ENCODE measurements around the gene PIK3R5. TPM values are rescaled to one million over a fixed set of nuclear protein-coding genes. Genes with fewer than 3 reads are reported as not detected.
"Not testable (repeated sequence)": the region's sequence is repeated elsewhere in the genome, so short reads cannot be mapped to it uniquely, and the experiment has no call there.

The PIK3R5 gene
- total RNA-seq, 1 experiment from 2014 or later = 0.09 TPM

DNA sequence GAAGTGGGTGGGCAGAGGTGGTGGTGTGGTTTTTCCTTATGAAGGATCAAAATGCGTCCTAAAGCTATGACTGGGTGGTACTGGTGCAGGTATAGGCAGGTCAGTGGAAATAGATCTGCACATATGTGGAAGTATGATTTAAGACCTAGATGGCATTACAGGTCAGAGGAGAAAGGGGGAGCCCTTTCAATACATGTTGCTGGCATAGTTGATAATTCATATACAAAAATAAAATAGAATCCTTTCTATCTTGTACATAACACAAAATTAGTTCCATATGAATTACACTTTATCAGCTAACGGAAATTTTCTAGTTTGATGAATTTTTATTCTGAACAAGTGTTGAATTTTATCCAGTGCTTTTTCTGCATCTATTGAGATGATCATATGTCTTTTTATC is 20.8 kb upstream of the PIK3R5 start:
- POLR2A ChIA-PET (ENCODE audit: low non-redundant PET) = no interaction called here
- CTCF ChIA-PET = no interaction called here
- no TSS peak for BruUV-seq (replicated peaks)
- TF ChIP-seq EZH2 (IDR thresholded peaks at IDR 0.05; ENCODE audit: borderline replicate concordance, low read depth, low read length, poor library complexity, severe bottlenecking) = no peak
- TF ChIP-seq, protein P1, sequence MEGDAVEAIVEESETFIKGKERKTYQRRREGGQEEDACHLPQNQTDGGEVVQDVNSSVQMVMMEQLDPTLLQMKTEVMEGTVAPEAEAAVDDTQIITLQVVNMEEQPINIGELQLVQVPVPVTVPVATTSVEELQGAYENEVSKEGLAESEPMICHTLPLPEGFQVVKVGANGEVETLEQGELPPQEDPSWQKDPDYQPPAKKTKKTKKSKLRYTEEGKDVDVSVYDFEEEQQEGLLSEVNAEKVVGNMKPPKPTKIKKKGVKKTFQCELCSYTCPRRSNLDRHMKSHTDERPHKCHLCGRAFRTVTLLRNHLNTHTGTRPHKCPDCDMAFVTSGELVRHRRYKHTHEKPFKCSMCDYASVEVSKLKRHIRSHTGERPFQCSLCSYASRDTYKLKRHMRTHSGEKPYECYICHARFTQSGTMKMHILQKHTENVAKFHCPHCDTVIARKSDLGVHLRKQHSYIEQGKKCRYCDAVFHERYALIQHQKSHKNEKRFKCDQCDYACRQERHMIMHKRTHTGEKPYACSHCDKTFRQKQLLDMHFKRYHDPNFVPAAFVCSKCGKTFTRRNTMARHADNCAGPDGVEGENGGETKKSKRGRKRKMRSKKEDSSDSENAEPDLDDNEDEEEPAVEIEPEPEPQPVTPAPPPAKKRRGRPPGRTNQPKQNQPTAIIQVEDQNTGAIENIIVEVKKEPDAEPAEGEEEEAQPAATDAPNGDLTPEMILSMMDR (conservative IDR thresholded peaks at IDR 0.05; ENCODE audit: low read depth, low read length) = 0 out of 2 replicates have a peak, but pooled peaks have one; percentile 14
- Histone ChIP-seq H3K36me3 (ENCODE audit: insufficient read depth, low read length, poor library complexity, severe bottlenecking) (no peaks in the 10 kb centered on the region), H3K4me1 (ENCODE audit: insufficient read depth, low read length, poor library complexity, severe bottlenecking) (no peaks in the 10 kb centered on the region), H3K27ac (ENCODE audit: low read depth, low read length, poor library complexity, severe bottlenecking) (no peak overlapping the region), H3K9me3 (ENCODE audit: low read depth, low read length, poor library complexity, severe bottlenecking) (peaks cover 5% of the 10 kb centered on the region), H3K27me3 (replicated peaks; ENCODE audit: insufficient read depth, low read depth, low read length, poor library complexity) (no peaks in the 10 kb centered on the region), H3K4me3 (ENCODE audit: low read depth, low read length, poor library complexity, severe bottlenecking) (no peak overlapping the region)
- DNase-seq (ENCODE audit: low spot score) = no peak
- intact Hi-C loops (cut with micrococcal nuclease; ENCODE audit: unreplicated experiment) = no loop called here

DNA sequence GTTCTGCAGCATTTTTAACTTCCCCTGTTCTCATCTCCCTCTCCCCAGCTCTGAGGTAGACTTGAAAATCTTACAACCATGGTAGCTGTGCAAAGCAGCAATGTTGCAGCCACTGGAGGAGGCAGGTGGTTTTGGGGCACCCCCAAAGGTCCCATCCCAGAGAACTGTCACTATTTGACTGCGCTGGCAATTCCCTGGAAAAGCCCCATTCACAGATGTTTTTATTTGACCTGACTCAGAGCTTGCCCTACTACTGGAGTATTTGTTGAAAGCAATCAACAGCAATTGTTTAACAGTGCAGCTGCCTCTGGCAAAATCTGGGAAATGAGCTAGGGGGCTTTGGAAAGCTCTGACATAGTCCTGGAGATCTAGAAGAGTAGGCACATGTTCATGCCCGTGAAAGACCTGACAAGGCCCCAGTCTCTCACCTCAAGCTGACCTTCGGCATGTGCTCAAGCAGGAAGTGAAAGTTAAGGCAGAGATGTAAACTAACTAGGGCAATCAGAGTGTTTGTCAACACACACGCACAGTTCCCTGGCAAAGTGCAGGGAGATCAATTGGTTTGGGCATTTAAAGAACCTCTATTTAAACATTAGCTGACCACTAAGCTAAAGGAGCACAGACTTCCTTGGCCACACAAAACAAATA is 19.7 kb upstream of the PIK3R5 start:
- Histone ChIP-seq H3K27ac (ENCODE audit: low read depth, low read length, poor library complexity, severe bottlenecking) (no peak overlapping the region), H3K4me3 (ENCODE audit: low read depth, low read length, poor library complexity, severe bottlenecking) (no peak overlapping the region), H3K9me3 (ENCODE audit: low read depth, low read length, poor library complexity, severe bottlenecking) (peaks cover 5% of the 10 kb centered on the region), H3K27me3 (replicated peaks; ENCODE audit: insufficient read depth, low read depth, low read length, poor library complexity) (no peaks in the 10 kb centered on the region), H3K4me1 (ENCODE audit: insufficient read depth, low read length, poor library complexity, severe bottlenecking) (no peaks in the 10 kb centered on the region), H3K36me3 (ENCODE audit: insufficient read depth, low read length, poor library complexity, severe bottlenecking) (no peaks in the 10 kb centered on the region)
- CTCF ChIA-PET = no interaction called here
- no peak for DNase-seq (ENCODE audit: low spot score)
- POLR2A ChIA-PET (ENCODE audit: low non-redundant PET) = no interaction called here
- TF ChIP-seq, protein P1 (conservative IDR thresholded peaks at IDR 0.05; ENCODE audit: low read depth, low read length) = no peak
- no peak for TF ChIP-seq EZH2 (IDR thresholded peaks at IDR 0.05; ENCODE audit: borderline replicate concordance, low read depth, low read length, poor library complexity, severe bottlenecking)
- intact Hi-C loops (cut with micrococcal nuclease; ENCODE audit: unreplicated experiment) = no loop called here
- no TSS peak for BruUV-seq (replicated peaks)

DNA sequence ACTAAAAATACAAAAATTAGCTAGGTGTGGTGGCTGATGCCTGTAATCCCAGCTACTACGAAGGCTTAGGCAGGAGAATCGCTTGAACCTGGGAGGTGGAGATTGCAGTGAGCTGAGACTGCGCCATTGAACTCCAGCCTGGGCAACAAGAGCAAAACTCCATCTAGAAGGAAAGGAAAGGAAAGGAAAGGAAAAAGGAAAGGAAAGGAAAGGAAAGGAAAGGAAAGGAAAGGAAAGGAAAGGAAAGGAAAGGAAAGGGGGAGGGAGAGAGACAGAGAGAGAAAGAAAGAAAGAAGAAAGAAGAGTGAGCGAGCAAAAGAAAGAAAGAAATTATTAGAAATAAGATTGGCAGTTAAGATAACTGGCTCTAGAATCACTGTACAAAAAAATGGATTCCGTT is 18.7 kb upstream of the PIK3R5 start:
- CTCF ChIA-PET; H3K4me1 ChIP-seq (ENCODE audit: insufficient read depth, low read length, poor library complexity, severe bottlenecking); H3K36me3 ChIP-seq (ENCODE audit: insufficient read depth, low read length, poor library complexity, severe bottlenecking); BruUV-seq (replicated peaks); H3K9me3 ChIP-seq (ENCODE audit: low read depth, low read length, poor library complexity, severe bottlenecking); H3K27me3 ChIP-seq (replicated peaks; ENCODE audit: insufficient read depth, low read depth, low read length, poor library complexity); DNase-seq (ENCODE audit: low spot score); intact Hi-C loops (cut with micrococcal nuclease; ENCODE audit: unreplicated experiment); H3K4me3 ChIP-seq (ENCODE audit: low read depth, low read length, poor library complexity, severe bottlenecking); POLR2A ChIA-PET (ENCODE audit: low non-redundant PET); H3K27ac ChIP-seq (ENCODE audit: low read depth, low read length, poor library complexity, severe bottlenecking): not testable (repeated sequence)

DNA sequence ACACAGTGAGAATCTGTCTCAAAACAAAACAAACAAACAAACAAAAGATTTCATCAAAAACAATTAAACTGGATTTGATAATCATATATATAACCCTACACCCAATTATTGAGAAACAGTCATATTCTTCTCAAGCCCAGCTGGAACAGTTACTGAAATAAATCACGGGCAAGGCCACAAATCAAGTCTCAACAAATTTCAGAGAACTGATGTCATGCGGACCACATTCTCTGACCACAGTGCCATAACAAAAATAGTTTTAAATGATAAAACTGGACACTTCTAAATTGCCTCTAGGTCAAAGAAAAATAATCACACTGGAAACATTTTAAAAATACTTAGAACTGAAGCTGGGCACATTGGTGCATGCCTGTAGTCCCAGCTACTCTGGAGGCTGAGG is 15.9 kb upstream of the PIK3R5 start:
- ChIA-PET POLR2A (ENCODE audit: low non-redundant PET) (no interaction called here), CTCF (no interaction called here)
- no TSS peak for BruUV-seq (replicated peaks)
- H3K27me3 ChIP-seq (replicated peaks; ENCODE audit: insufficient read depth, low read depth, low read length, poor library complexity) = no peaks in the 10 kb centered on the region
- H3K4me1 ChIP-seq (ENCODE audit: insufficient read depth, low read length, poor library complexity, severe bottlenecking) = no peaks in the 10 kb centered on the region
- H3K36me3 ChIP-seq (ENCODE audit: insufficient read depth, low read length, poor library complexity, severe bottlenecking) = no peaks in the 10 kb centered on the region
- peaks cover 5% of the 10 kb centered on the region for H3K9me3 ChIP-seq (ENCODE audit: low read depth, low read length, poor library complexity, severe bottlenecking)
- intact Hi-C loops (cut with micrococcal nuclease; ENCODE audit: unreplicated experiment) = no loop called here
- no peak for DNase-seq (ENCODE audit: low spot score)
- TF ChIP-seq, protein P1 (conservative IDR thresholded peaks at IDR 0.05; ENCODE audit: low read depth, low read length) = no peak
- TF ChIP-seq EZH2 (IDR thresholded peaks at IDR 0.05; ENCODE audit: borderline replicate concordance, low read depth, low read length, poor library complexity, severe bottlenecking) = no peak
- no peak overlapping the region for H3K4me3 ChIP-seq (ENCODE audit: low read depth, low read length, poor library complexity, severe bottlenecking)
- no peak overlapping the region for H3K27ac ChIP-seq (ENCODE audit: low read depth, low read length, poor library complexity, severe bottlenecking)

All from A673 (cell line).